H1 (cell line): ENCODE data around the gene HIPK1. TPM values are rescaled to one million over a fixed set of nuclear protein-coding genes. Genes with fewer than 3 reads are reported as not detected.

Experiments
- CTCF ChIA-PET: fragments of 300-600 bp; sonication (Branson Sonifier 250); formaldehyde crosslinking; loops from one replicate; lab custom pipeline; 2021; ENCODE audit not compliant: partially characterized antibody; lab: Charles Lee
- POLR2A ChIA-PET: fragments of 300-600 bp; sonication (Branson Sonifier 250); formaldehyde crosslinking; loops from one replicate; lab custom pipeline; 2021; ENCODE audit warnings: inconsistent platforms; ENCODE audit not compliant: partially characterized antibody; lab: Charles Lee
- DNase-seq, 2 experiments: peaks; one replicate each; pipeline versions ENCODE4 v3.0.0 to v3.0.0-alpha.2; 2010 to 2022; ENCODE audit warnings: low spot score in 2 of 2, low read depth in 1 of 2, mixed read lengths in 1 of 2
- FAIRE-seq: peaks from 2 replicates; lab custom pipeline; 2011; peaks lifted over from hg19 to GRCh38; lab: Jason Lieb, UNC
- H2AFZ ChIP-seq: 2 replicates; pipeline ENCODE4 v1.8.1; 2012; ENCODE audit warnings: low read length, inconsistent platforms
- H2AK5ac ChIP-seq: 2 replicates; pipeline ENCODE4 v1.6.1; 2013; ENCODE audit warnings: low read depth, low read length
- H2BK120ac ChIP-seq: replicated peaks from 2 replicates; pipeline ENCODE3; 2013; ENCODE audit warnings: low read depth, low read length, inconsistent platforms
- H2BK12ac ChIP-seq: 2 replicates; pipeline ENCODE4 v1.6.1; 2013; ENCODE audit warnings: low read depth, low read length
- H2BK15ac ChIP-seq: 2 replicates; pipeline ENCODE4 v1.6.1; 2013; ENCODE audit warnings: low read length
- H2BK20ac ChIP-seq: 2 replicates; pipeline ENCODE4 v1.6.1; 2013; ENCODE audit warnings: low read length
- H2BK5ac ChIP-seq: 2 replicates; pipeline ENCODE4 v1.6.1; 2013; ENCODE audit warnings: low read depth, low read length
- H3K14ac ChIP-seq: 2 replicates; pipeline ENCODE4 v1.6.1; 2013; ENCODE audit warnings: inconsistent platforms; ENCODE audit not compliant: insufficient read length
- H3K18ac ChIP-seq: 2 replicates; pipeline ENCODE4 v1.6.1; 2013; ENCODE audit warnings: low read length; ENCODE audit errors: extremely low read depth
- H3K23ac ChIP-seq: 2 replicates; pipeline ENCODE4 v1.6.1; 2013; ENCODE audit warnings: inconsistent platforms; ENCODE audit not compliant: insufficient read length
- H3K23me2 ChIP-seq: 2 replicates; pipeline ENCODE4 v1.6.1; 2013; ENCODE audit warnings: low read depth, low read length
- H3K27ac ChIP-seq: 2 replicates; pipeline ENCODE4 v1.6.1; 2011; ENCODE audit warnings: low read depth, low read length, inconsistent platforms
- H3K27me3 ChIP-seq, 4 experiments: replicated peaks in 1 of 4; 1 replicate in 1 of 4; 2 replicates in 3 of 4; pipeline versions ENCODE4 v1.6.1 to v1.8.1; 2011 to 2013; ENCODE audit warnings: low read length in 3 of 4, mild to moderate bottlenecking in 3 of 4, inconsistent platforms in 2 of 4, mixed read lengths in 2 of 4, moderate library complexity in 1 of 4; ENCODE audit not compliant: control insufficient read depth in 3 of 4, insufficient read depth in 3 of 4; ENCODE audit errors: extremely low read depth in 1 of 4
- H3K36me3 ChIP-seq, 4 experiments: 2 replicates each; pipeline versions ENCODE4 v1.6.1 to v1.8.1; 2011 to 2013; ENCODE audit warnings: mild to moderate bottlenecking in 4 of 4, low read length in 3 of 4, moderate library complexity in 2 of 4, control low read depth in 1 of 4, inconsistent platforms in 1 of 4; ENCODE audit not compliant: insufficient read depth in 4 of 4, control insufficient read depth in 2 of 4
- H3K4ac ChIP-seq: replicated peaks from 2 replicates; pipeline ENCODE3; 2013; ENCODE audit warnings: low read length, low read depth, mixed read lengths, inconsistent platforms; ENCODE audit not compliant: insufficient read length
- H3K4me1 ChIP-seq, 4 experiments: replicated peaks in 1 of 4; 1 replicate in 1 of 4; 2 replicates in 3 of 4; pipeline versions ENCODE4 v1.6.1 to v1.8.1; 2011 to 2013; ENCODE audit warnings: low read length in 3 of 4, inconsistent platforms in 2 of 4, mixed read lengths in 1 of 4; ENCODE audit not compliant: insufficient read depth in 4 of 4, control insufficient read depth in 3 of 4
- H3K4me2 ChIP-seq, 2 experiments: 2 replicates each; pipeline versions ENCODE4 v1.6.1 to v1.8.1; 2011 to 2013; ENCODE audit warnings: low read depth in 2 of 2, low read length in 2 of 2, control low read depth in 1 of 2, inconsistent platforms in 1 of 2, mild to moderate bottlenecking in 1 of 2; ENCODE audit not compliant: insufficient read depth in 1 of 2
- H3K4me3 ChIP-seq, 4 experiments: fragments of 200-600, 300-600 bp in 1 of 4; sonication (generic), shearing (Covaris generic), sonication (Bioruptor Twin) in 1 of 4; 2 replicates each; pipeline versions ENCODE4 v1.5.1 to v1.8.1; 2011 to 2016; ENCODE audit warnings: low read length in 4 of 4, low read depth in 3 of 4, control low read depth in 2 of 4, inconsistent platforms in 2 of 4, mild to moderate bottlenecking in 2 of 4, mixed read lengths in 1 of 4, moderate library complexity in 1 of 4; ENCODE audit not compliant: insufficient read depth in 2 of 4; ENCODE audit errors: extremely low read depth in 1 of 4
- H3K56ac ChIP-seq: replicated peaks from 2 replicates; pipeline ENCODE3; 2013; ENCODE audit warnings: low read depth, mild to moderate bottlenecking, mixed read lengths, low read length, inconsistent platforms; ENCODE audit not compliant: insufficient read length
- H3K79me1 ChIP-seq: 2 replicates; pipeline ENCODE4 v1.6.1; 2013; ENCODE audit warnings: low read depth, low read length, control low read depth
- H3K79me2 ChIP-seq, 2 experiments: 2 replicates each; pipeline versions ENCODE4 v1.6.1 to v1.8.1; 2012 to 2013; ENCODE audit warnings: low read length in 2 of 2, mild to moderate bottlenecking in 2 of 2, inconsistent platforms in 1 of 2; ENCODE audit not compliant: insufficient read depth in 2 of 2, control insufficient read depth in 1 of 2
- H3K9ac ChIP-seq, 4 experiments: replicated peaks in 1 of 4; 1 replicate in 1 of 4; 2 replicates in 3 of 4; pipeline versions ENCODE4 v1.6.1 to v1.8.1; 2011 to 2013; ENCODE audit warnings: low read depth in 3 of 4, low read length in 3 of 4, control low read depth in 2 of 4, mild to moderate bottlenecking in 2 of 4, moderate library complexity in 2 of 4, inconsistent platforms in 1 of 4; ENCODE audit errors: extremely low read depth in 1 of 4
- H3K9me3 ChIP-seq, 2 experiments: 2 replicates each; pipeline versions ENCODE4 v1.6.1 to v1.8.1; 2012 to 2013; ENCODE audit warnings: mild to moderate bottlenecking in 2 of 2, moderate library complexity in 2 of 2, control low read depth in 1 of 2, inconsistent platforms in 1 of 2, low read depth in 1 of 2, low read length in 1 of 2, mixed read lengths in 1 of 2; ENCODE audit not compliant: insufficient read depth in 2 of 2
- H4K20me1 ChIP-seq, 2 experiments: replicated peaks in 1 of 2; 2 replicates each; pipeline versions ENCODE3 to v1.8.1; 2011 to 2013; ENCODE audit warnings: inconsistent platforms in 2 of 2, low read length in 2 of 2, mild to moderate bottlenecking in 1 of 2; ENCODE audit not compliant: insufficient read depth in 2 of 2, control insufficient read depth in 1 of 2
- H4K5ac ChIP-seq: 2 replicates; pipeline ENCODE4 v1.6.1; 2013; ENCODE audit warnings: low read length, low read depth, mixed read lengths, inconsistent platforms; ENCODE audit not compliant: insufficient read length
- H4K8ac ChIP-seq: 2 replicates; pipeline ENCODE4 v1.8.0; 2013; ENCODE audit warnings: mild to moderate bottlenecking, moderate library complexity, low read length, inconsistent platforms; ENCODE audit not compliant: insufficient read depth; ENCODE audit errors: extremely low read depth
- H4K91ac ChIP-seq: replicated peaks from 2 replicates; pipeline ENCODE3; 2013; ENCODE audit warnings: low read length, mixed read lengths, inconsistent platforms; ENCODE audit not compliant: insufficient read length
- CHD1 ChIP-seq: IDR thresholded peaks from 2 replicates; pipeline ENCODE4 v1.6.1; 2012; ENCODE audit warnings: low read depth, low read length, improper control_type of control experiment
- CTCF ChIP-seq, 3 experiments: IDR thresholded peaks; 1 replicate in 2 of 3; 2 replicates in 1 of 3; pipeline versions ENCODE4 v1.5.1 to v1.6.1; 2011; ENCODE audit warnings: low read length in 3 of 3, mild to moderate bottlenecking in 3 of 3, inconsistent platforms in 2 of 3, low read depth in 1 of 3, moderate library complexity in 1 of 3; ENCODE audit not compliant: insufficient read depth in 1 of 3; ENCODE audit errors: control extremely low read depth in 1 of 3
- GTF2F1 ChIP-seq: IDR thresholded peaks from 2 replicates; pipeline ENCODE4 v1.6.1; 2012; ENCODE audit warnings: low read depth, low read length, improper control_type of control experiment, borderline replicate concordance
- KDM5A ChIP-seq: fragments of 200-600 bp; IDR thresholded peaks from 2 replicates; pipeline ENCODE4 v1.7.1; 2012; ENCODE audit warnings: mild to moderate bottlenecking, low read length, inconsistent platforms, mixed read lengths
- POLR2A ChIP-seq, 2 experiments: IDR thresholded peaks; 1 replicate in 1 of 2; 2 replicates in 1 of 2; pipeline ENCODE4 v1.6.1; 2011; ENCODE audit warnings: low read depth in 2 of 2, low read length in 2 of 2, mild to moderate bottlenecking in 2 of 2; ENCODE audit errors: control extremely low read depth in 1 of 2
- RBBP5 ChIP-seq: IDR thresholded peaks from 2 replicates; pipeline ENCODE4 v1.7.1; 2012; ENCODE audit warnings: low read depth, mild to moderate bottlenecking, inconsistent platforms, low read length, moderate library complexity, borderline replicate concordance
- SIN3A ChIP-seq, 2 experiments: IDR thresholded peaks in 1 of 2; conservative IDR thresholded peaks in 1 of 2; 2 replicates each; pipeline ENCODE4 v1.6.1; 2011 to 2012; ENCODE audit warnings: low read length in 2 of 2, improper control_type of control experiment in 1 of 2, low read depth in 1 of 2, mild to moderate bottlenecking in 1 of 2
- SP2 ChIP-seq: IDR thresholded peaks from 2 replicates; pipeline ENCODE4 v1.6.1; 2012; ENCODE audit warnings: mild to moderate bottlenecking, low read length, inconsistent platforms
- USF2 ChIP-seq: IDR thresholded peaks from 2 replicates; pipeline ENCODE4 v1.6.1; 2011; ENCODE audit warnings: low read length, improper control_type of control experiment
- WGBS, 2 experiments: shearing (Covaris generic) in 1 of 2; methylation state at CpG; one replicate each; pipeline versions ENCODE4 v1.1.6 to v1.1.7; 2013 to 2015; ENCODE audit warnings: low lambda C conversion rate in 2 of 2, mixed read lengths in 2 of 2, inconsistent platforms in 1 of 2, low coverage in 1 of 2, missing lambda C conversion rate in 1 of 2; ENCODE audit not compliant: insufficient replicate concordance in 2 of 2, insufficient coverage in 1 of 2, insufficient read length in 1 of 2; ENCODE audit errors: extremely low coverage in 1 of 2, missing lambda C conversion rate in 1 of 2; 5-methylcytosine and 5-hydroxymethylcytosine counted together
- polyA plus RNA-seq, 7 experiments: library from polyadenylated mRNA; depleted of rRNA in 3 of 7; stranded (reverse) in 5 of 7; unstranded in 2 of 7; fragments of >200 nt in 5 of 7; fragments of 200-250 nt in 2 of 7; gene quantifications; 1 replicate in 5 of 7; 2 replicates in 1 of 7; 4 replicates in 1 of 7; pipeline versions ENCODE4 v1.2.1 to v1.2.3, GENCODE V29; 2011 to 2013; ENCODE audit warnings: missing spikeins in 2 of 7, mixed read lengths in 2 of 7
- total RNA-seq: library from RNA; stranded (reverse); fragmentation: NEBNext Ultra II Directional; extraction: Animal tissue kit (Norgen Biotek cat#: 25700); gene quantifications from 2 replicates; pipeline ENCODE4 v1.2.1, GENCODE V29; 2021

The HIPK1 gene
- total and polyA plus RNA-seq, 2 of the 8 experiments (the other 6 are each of a cell fraction or from before 2014, with no cell fraction given): 46.2 to 64.3 TPM

- Histone ChIP-seq H3K23ac (no peak overlapping the region), H3K4me1 (peaks cover 0 to 18% (median 7%) of the 10 kb centered on the region in 4 experiments; a peak in 4 of 7 replicates)
Observed at GRCh38 chr1:114009393-114009792, 80.3 kb downstream of the HIPK1 start.

More at GRCh38 chr1:114009393-114009792, 80.3 kb downstream of the HIPK1 start:
- Histone ChIP-seq H4K91ac (no peak overlapping the region), H3K27ac (no peak overlapping the region), H3K36me3 (no peaks in the 10 kb centered on the region), H3K14ac (no peak overlapping the region), H3K56ac (no peak overlapping the region), H2AFZ (no peak overlapping the region), H3K9ac (no peak overlapping the region), H4K20me1 (no peaks in the 10 kb centered on the region), H2BK12ac (no peak overlapping the region), H2AK5ac (no peak overlapping the region), H4K5ac (no peak overlapping the region), H2BK15ac (no peak overlapping the region), H4K8ac (no peak overlapping the region), H3K27me3 (no peaks in the 10 kb centered on the region), H3K23me2 (no peaks in the 10 kb centered on the region), H3K4me3 (no peak overlapping the region), H2BK5ac (no peak overlapping the region), H3K18ac (no peak overlapping the region), H3K9me3 (no peaks in the 10 kb centered on the region; a peak in 2 of 4 replicates), H3K4ac (no peak overlapping the region), H3K79me1 (no peaks in the 10 kb centered on the region), H3K4me2 (no peak overlapping the region), H2BK20ac (no peak overlapping the region), H2BK120ac (no peak overlapping the region), H3K79me2 (no peaks in the 10 kb centered on the region)
- FAIRE-seq (no peak), DNase-seq (no peak)
- WGBS, 2 experiments: 81% methylated on average over 1 of the region's 1 CpG; no CpG with 5 or more reads in 1 of the 2 experiments
- ChIA-PET CTCF (interaction anchor here (0.7 to 1.4 kb wide), 6 partner anchors 13 to 193 kb away, joined by 3 to 4 read pairs (median 3); no protein-coding TSS in a partner anchor), POLR2A (interaction anchor here (2.2 kb wide), 2 partner anchors 12 to 29 kb away, joined by 7 to 12 read pairs; no protein-coding TSS in a partner anchor)
- TF ChIP-seq USF2 (no peak), CTCF (IDR thresholded peaks at IDR 0.05; ENCODE audit: control extremely low read depth in 1 of 3, insufficient read depth in 1 of 3, low read depth in 1 of 3, low read length in 3 of 3) (no peak), POLR2A (IDR thresholded peaks at IDR 0.05; ENCODE audit: control extremely low read depth in 1 of 2, low read depth in 2 of 2, low read length in 2 of 2) (no peak), RBBP5 (no peak), KDM5A (no peak), SIN3A (conservative IDR thresholded peaks at IDR 0.05 in 1 of 2, IDR thresholded peaks at IDR 0.05 in 1 of 2; ENCODE audit: low read depth in 1 of 2, low read length in 2 of 2) (no peak), GTF2F1 (no peak), CHD1 (no peak), SP2 (no peak)
